ENCODE measurements around the gene HMGN2.

DNA sequence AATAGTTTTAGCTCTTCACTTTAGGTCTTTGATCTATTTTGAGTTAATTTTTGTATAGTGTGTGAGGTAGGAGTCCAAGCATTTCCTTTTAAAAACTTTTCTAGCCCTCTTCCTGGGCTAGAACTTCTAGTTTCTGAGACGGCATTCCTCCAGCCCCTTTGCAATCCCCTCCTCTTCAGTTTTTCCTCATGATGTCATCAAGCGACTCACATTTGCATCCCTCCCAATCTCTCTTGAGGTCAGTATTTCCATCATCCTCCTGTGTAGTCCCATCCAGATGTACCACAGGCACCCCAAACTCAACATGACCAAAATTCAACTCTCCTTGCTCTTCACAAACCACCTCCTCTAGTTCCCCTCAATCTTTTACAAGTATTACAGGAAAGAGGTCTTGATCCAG lies 10.7 kb downstream of the HMGN2 start:
- TF ChIP-seq, protein P1, sequence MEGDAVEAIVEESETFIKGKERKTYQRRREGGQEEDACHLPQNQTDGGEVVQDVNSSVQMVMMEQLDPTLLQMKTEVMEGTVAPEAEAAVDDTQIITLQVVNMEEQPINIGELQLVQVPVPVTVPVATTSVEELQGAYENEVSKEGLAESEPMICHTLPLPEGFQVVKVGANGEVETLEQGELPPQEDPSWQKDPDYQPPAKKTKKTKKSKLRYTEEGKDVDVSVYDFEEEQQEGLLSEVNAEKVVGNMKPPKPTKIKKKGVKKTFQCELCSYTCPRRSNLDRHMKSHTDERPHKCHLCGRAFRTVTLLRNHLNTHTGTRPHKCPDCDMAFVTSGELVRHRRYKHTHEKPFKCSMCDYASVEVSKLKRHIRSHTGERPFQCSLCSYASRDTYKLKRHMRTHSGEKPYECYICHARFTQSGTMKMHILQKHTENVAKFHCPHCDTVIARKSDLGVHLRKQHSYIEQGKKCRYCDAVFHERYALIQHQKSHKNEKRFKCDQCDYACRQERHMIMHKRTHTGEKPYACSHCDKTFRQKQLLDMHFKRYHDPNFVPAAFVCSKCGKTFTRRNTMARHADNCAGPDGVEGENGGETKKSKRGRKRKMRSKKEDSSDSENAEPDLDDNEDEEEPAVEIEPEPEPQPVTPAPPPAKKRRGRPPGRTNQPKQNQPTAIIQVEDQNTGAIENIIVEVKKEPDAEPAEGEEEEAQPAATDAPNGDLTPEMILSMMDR (conservative IDR thresholded peaks at IDR 0.05 in 1 of 2, IDR thresholded peaks at IDR 0.05 in 1 of 2; ENCODE audit: low read depth in 1 of 2, low read length in 2 of 2): no peak
- no peak for TF ChIP-seq EZH2 (IDR thresholded peaks at IDR 0.05; ENCODE audit: low read length, missing control alignments)
